ENCODE data around the gene TREML1. TPM values are rescaled to one million over a fixed set of nuclear protein-coding genes. Genes with fewer than 3 reads are reported as not detected.

The TREML1 gene
- polyA plus RNA-seq, 3 donors = 0.53 to 0.88 (median 0.85) TPM

DNA sequence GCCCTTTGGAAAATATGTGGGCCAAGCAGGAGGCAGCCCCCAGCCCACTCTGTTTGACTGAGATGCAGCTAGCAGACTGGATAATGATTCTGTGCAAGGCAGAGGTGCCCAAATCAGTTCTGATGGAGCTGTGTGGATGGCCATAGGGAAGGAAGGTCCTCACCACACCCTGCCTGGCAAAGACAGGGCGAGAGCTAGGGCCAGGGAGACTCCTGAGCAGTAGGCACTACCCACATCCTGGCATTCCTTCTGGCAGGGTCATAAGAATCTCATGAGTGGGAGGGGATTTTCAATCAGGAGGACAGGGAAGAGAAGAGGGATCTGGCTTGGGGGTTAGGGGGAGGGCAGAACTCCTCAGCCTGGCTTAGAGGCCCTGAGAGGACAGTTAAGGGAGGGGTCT, 27.4 kb upstream of the TREML1 start:
- DNase-seq = no peak

DNA sequence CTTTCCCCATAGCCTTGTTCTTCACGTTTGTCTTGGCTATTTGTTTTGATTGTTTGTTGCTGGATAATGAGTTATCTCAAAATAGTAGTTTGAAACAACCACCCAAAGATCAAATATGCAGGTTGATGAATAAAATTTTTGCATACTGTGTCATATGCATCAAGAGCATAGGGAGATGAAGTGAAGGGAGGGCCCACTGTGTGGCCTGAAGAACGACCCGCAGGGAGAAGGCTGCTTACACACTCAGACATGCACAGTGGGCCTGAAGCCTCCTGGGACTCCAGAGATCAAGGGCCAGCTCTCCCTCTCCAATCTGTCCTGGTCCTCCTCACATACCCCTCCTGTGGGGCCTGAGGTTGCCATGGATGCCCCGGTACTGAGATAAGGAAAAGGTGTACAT, 25.0 kb upstream of the TREML1 start:
- DNase-seq = no peak

DNA sequence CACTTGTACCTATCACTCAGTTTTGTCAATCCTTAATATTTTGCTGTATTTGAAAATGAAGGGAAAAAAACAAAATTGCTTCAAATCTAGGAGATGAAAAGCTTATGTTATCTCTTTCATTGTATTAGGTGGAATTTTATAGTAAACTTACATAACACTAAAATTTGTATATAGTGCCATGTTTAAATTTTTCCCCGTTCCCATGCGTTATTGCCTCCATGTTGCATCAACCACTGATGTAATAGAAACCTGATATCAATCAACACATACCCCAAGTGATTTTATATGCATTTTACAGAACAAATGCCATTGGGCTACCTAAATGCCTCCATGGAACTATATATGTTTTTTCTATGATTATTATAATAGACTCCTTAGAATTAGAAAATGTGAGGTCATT, 23.5 kb upstream of the TREML1 start:
- DNase-seq = no peak

DNA sequence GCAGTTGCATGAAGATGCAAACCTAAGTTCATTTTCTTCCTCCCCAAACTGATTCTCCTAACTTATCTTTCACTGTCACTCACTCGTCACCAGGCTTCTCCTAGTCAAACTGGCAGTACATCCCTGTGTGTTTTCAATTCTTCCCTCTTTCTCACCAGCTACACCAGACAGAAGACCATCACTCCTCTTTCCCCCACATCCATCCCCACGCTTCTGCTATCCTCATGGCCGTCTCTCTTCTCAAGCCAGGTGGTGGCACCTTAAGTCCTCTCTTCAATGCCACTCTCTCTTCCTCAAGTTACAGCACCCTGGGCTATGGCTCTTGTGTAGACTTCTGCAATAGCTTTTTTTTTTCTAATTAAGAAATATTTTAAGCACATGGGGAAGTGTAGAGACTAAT, 23.1 kb upstream of the TREML1 start:
- DNase-seq = no peak

DNA sequence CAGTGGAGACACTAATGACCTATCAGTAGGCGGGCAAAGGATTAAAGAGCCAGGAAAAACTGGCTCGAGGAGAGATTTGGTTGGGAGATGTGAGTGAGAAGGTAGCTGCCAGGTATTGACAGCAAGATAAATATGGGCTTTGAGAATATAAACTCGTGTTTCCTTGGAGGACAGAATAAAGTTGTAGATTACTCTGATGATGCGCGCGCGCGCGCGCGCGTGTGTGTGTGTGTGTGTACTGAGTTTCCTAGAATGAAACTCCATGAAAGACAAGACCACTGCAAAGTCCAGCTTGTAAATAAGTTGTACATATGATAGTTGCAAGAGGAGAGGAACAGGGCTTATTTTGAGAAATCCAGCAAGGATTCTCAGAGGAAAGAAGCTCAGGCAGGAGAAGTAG, 22.0 kb upstream of the TREML1 start:
- no peak for DNase-seq

DNA sequence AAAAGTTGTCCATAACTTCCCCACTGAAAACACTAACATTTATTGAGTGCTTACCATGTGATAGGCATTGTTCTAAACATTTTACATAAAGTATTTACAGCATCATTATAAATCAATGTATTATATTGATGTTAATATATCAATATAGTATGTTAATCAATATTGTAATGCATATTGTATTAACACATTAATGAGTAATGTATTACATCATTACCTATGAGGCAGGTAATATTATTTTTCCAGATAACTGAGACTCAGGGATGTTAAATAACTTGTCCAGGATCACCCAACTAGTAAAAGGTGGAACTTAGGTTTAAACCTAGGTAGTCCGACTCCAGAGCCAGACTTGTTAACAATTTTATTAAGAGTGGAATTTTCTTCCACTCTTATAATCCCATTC, 20.9 kb upstream of the TREML1 start:
- DNase-seq = no peak

DNA sequence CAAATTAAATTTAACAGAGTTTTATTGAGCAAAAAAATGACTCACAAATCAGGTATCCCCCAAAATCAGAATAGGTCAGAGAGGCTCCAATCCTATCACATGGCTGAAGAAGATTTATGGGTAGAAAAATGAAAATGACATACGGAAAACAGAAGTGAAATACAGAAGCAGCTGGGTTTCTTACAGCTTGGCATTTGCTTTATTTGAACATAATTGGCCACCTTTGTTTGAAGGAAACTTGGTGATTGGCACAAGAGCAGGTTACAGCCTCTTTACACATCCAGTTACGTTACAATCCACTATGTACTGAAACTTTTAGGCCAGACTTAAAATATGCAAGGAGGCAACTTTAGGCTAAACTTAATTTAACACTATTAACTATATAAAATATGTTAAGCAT, 20.5 kb upstream of the TREML1 start:
- DNase-seq = no peak

DNA sequence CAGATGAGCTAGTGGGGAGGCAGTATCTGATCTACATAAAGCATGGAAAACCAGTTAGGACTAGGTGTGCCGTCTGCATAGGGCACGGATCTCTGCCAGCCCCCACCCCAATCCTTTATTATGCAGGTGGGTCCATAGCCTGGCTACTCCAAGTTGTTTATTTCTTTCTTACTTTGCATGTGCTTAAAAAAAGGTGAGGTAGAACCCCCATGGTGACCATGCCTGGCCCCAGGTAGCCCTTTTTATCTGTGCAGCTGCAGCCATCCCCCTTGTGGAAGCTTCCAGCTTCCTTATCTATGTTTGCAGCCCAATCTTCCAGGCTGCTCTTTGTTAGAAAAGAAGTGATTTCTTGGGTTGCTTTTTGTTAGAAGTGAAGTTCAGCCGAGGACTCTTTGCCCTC, 17.8 kb upstream of the TREML1 start:
- no peak for DNase-seq

DNA sequence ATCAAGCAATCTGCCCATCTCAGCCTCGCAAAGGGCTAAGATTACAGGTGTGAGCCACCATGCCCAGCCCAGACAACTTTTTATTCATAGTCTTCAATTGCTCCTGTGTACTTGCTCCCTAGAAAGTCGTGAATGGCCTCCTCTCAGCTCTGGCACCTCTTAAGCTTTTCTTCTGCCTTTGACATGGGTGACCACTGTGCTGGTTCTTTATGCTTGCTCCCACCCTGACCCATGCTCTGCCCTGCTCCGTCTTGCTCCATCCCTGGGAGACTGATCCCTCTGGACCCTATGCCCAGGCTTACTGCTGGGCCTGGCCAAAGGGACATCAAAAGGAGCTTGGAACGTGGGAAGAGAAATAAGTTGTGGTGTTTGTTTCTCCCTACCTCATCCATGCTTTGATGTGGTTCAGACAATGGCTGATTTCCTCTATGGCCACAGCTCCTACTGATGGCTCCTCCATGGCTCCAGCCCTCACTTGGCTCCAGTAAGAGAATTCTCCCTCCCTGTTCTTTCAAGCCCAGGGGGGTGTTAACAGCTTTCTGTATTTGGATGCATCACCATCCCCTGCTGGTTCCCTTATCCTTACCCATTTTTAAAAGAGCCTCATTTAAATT, 16.5 kb upstream of the TREML1 start:
- DNase-seq = no peak

DNA sequence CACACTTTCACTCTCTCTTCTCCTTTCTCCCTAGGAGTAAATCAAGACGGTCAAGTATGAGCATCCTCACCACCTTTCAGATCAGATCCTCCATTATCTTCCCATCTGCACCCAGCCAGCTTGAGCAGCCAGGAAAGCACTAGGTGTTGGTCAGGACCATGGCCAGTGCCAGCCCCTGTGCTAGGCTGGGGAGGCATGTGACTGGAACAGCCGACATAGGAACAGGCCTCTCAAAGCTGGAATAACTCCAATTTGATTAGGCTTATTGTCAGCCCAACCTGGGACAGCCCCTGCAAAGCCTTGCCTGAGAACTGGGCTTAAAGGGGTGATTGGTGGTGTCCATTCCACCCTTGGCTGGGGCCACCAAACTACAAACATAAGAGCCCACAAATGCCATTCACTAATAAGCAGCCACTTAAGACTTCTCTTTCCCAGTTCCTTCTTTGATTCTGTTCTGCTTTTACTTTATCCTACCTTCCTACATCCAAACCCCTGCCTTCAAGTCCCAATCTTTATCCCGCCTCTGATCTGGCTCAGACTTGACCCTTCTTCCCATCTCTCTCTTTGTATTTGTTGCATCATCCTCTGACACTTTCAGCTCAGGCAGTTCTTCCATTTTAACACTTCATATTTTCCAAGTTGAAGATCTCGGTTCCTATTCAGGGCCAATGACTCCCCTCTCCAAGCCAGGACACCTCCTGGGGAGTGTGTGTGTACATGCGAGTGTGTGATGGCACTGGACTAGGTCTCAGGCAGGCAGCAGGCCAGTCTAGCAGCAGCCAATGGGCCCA, 13.2 kb upstream of the TREML1 start:
- DNase-seq = peak; percentile 53

DNA sequence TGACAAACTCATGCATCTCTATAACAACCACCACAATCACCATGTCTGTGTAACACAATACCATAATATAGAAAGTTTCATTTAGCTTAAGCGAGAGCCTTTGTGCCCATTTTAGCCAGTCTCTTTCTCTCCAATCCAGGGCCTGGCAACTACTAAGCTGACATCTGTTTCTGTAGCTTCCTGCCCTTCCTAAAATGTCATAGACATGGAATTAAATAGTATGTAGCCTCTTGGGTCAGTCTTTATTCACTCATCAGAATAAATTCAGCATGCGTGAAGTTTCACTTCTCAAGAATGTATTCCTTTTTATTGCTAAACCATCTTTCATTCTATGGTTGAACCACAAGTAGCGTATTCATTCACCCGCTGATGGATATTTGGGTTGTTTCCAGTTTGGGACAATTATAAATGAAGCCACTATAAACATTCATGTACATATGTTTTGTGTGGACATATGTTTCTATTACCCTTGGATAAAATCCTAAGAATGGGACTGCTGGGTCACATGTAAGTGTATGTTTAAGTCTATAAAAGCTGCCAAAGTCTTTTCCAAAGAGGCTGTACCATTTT, 10.5 kb upstream of the TREML1 start:
- DNase-seq = peak; percentile 67

DNA sequence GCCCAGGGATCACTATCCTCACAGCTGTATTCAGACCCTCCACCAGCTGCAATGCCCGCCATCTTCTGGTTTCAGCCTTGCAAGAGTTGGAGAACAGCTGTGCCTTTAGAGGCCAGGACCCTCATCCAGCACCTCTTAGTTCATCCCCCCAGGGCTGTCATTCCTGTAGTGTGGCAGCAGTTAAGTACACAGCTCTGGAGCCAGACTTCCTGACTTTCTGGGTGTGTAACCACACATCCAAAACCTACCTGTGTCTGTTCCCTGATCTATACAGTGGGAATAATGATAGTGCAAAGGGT, 9.2 kb upstream of the TREML1 start:
- DNase-seq = no peak

DNA sequence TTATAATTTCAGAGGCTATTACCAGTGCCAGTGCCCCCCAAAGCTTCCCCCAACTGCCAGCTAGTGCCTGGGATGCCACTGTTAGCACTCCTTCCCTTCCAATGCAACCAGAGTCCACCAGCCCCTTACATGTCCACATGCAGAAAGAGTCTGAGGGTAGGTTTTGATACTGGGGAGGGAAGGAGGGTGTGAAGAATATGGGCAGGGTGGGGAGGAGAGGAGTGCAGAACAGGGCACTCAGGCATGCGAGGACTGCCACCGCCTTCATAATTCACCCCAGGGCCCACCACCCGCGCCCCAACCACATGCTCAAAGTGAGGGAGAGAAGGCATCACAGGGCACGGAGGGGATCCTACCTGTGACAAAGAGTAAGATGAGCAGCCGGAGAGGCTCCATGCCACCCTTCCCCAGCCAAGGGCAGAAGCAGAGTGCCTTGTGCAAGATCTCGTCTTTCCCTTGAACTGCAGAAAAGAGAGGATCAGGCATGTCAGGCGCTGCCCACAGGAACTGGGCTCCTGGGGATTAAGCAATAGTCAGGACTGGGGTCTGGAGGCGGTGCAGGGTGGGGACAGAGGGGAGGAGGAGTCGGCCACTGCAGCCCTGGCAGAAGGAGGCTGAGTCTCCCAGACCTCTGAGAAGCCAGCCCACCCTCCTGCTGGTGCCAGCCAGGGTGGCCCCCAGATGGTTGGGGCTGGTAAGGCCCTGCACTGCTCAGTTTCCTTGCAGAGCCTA, 8.7 kb upstream of the TREML1 start, which contains the start of gene TREM2:
TSS of gene TREM2 (minus strand) at position 430 of the 732 bp plus-strand sequence. CDS start at position 396, 34 bp downstream.
- DNase-seq = no peak

DNA sequence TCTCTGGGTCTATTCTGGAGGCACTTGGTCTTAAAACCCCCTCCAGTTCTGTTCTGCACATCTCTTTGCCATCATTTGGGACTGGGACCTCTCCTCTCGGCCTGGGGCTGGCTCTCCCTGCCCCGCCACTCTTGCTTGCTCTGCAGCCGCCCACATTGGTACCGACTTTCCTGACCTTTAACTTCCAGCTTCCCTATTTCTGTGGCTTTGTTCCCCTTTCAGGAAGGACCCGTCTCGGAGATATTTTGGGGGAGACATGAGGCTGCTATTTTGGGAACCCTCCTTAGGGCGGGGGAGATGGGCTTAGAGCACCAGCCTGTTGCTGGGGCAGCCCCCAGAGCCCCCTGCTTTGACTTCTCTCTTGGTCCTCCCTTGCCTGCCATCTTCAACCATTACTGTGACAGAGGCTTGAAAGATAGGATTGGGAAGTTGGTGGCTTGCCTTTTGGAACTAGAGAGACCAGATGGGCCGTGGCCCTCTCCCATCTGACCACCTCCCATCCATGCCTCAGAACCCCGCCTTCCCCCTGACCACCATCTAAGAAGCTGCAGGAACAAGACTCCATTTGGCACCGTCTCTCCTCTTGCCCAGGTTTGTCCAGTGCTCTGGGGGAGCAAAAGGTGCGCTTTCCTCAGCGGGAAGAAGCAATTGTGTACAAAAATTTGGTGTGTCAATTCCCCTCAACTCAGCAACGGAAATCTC, 7.9 kb upstream of the TREML1 start:
- no peak for DNase-seq

DNA sequence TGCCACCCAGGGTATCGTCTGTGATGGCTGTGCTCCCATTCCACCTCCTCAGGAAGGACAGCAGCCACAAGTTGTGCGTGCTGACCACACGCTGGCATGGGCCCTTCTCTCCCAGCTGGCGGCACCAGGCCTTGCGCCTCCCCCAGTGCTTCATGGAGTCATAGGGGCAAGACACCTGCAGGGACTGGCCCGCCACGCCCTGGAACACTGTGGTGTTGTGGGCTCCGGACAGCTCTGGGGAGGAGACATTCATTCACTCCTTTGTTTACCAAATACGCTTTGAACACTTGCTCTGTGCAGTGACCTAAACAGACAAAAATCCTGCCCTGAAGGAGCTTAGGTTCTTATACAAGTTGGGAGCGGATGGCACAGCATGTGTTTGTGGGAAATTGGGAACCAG, 7.2 kb upstream of the TREML1 start:
- DNase-seq = no peak

DNA sequence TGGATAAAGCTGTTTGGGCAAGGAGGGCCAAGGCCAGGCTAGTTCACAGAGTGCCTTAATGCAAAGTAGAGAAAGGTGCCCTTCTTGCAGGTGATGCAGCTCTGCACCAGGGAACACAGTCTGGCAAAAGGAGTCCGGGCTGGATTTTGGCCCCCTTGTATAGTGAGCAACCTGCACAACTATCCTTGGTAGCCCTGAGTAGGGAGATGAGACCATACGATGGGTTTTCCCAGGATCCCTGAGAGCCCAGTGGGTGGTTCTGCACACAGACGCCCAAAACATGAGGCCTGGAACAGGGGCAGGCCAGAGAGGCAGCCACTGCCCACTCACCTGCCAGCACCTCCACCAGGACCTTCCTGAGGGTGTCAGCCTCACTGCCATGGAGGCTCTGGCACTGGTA, 6.8 kb upstream of the TREML1 start:
- no peak for DNase-seq

DNA sequence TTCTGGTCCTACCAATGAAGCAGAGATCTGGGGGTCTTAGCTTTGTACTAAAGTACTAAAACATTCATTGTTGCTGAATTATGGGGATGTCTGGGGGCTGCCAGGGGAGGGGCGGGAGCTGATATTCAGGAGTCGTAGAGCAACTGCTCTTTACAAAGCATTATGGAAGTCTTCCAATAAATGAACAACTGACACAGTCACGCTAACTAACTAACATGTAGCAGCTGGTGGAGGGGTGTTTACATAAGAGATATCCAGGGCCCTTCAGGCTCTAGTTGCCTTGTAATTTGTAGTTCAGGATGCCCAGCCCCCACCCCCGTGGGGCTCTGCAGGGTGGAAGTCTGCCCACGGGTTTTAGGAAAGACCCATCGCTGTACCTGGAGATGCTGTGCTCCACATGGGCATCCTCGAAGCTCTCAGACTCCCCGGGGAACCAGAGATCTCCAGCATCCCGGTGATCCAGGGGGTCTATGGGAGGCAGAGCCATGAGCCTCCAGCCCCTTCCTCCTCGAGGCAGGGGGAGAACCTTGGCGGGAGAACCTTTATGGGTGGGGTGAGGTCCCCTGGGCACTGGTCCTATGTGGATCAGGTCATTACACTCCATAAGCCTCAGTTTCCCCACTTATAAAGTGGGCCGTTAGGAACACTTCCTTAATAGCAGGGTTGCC, 5.4 kb upstream of the TREML1 start:
- DNase-seq = peak; percentile 71

DNA sequence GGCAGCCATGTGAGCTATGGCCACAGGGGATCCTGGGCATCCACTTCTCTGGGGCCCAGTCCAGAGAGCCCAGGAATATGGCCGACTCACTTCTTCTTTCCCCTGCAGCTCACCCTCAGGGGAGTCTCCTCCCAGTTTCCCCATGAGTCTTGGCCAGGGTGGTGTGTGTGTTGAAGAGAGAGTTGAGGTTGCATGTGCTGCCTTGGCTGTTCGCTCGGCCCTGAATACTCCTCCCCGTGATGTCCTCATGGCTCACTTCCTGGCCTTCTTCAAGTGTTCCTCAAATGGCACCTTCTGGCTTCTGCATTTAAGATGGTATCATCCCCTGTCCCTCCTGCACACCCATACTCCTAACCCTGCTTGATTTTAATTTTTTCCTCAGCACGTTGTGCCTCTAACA, 3.2 kb upstream of the TREML1 start:
- DNase-seq = no peak

DNA sequence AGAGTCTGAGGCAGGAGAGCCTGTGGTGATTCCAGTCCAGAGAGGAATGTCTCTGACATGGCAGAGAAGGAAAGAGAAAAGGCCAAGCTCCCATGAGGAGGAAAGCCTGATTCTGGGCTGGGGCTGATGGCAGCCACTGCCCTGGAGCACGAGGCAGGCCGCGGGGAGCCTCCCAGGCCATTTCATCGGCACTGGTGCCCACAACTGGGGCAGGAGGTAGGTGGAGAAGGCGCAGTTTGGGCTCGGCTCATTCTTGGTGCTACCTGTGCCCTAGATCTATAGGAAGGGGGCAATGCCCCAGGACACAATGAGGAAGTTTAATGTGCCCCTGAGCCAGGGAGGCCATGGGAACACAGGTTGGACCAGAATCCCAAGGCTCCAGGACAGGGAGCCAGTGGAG, 2.6 kb upstream of the TREML1 start:
- no peak for DNase-seq

DNA sequence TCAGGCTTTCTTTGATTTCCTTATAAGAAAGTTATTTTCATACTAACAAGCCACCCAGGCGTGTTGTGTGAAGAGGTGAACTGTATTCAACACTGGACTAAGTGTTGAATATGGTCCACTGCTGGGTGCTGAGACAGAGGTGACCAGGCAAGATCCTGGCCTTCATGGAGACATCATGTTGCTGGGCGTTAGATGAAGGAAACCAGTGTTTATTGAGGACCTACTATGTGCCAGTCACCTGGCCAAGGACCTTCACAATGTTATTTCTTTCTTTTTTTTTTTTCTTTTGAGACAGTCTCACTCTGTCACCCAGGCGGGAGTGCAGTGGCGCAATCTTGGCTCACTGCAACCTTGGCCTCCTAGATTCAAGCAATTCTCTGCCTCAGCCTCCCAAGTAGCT, 1.9 kb upstream of the TREML1 start:
- DNase-seq = no peak

DNA sequence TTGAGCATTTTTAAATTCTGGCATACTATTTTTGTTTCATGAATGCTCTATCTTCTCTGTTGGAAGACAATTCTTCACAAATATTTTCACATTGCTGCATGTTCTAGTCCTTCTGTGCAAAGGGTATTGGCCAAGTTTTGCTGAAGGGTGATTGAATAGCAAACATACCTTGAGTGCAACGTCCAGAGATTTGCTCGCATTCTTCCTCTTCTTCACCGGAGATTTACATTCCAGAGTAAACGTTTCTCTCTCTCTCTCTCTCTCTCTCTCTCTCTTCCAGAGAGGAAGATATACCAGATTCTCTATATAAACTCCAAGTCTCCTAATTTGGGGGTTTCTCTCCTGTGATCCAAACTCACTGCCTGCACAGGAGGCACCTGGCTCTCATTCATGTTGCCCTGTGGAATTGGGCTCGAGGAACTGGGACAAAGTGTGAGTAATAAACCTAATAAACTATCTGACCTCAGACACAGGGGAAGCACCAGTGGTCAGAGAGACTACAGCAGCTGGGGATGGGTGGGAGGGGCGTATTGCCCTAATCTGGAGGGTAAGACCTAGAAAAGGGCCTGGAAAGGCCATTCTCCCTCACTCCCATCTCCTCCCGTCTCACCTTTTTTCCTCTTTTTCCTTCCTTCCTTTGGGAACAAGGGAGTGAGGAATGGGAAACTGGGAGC, 1.1 kb upstream of the TREML1 start:
- no peak for DNase-seq
